Mammary epithelial cell (primary cell): ENCODE results near the gene DDX49.

Experiments
- EZH2 ChIP-seq: IDR thresholded peaks from 2 replicates; pipeline ENCODE4 v1.6.1; 2012; ENCODE audit warnings: low read length, inconsistent platforms, borderline replicate concordance
- TF ChIP-seq, protein P1 (sequence below), 2 donors: IDR thresholded peaks in 1 of 2; conservative IDR thresholded peaks in 1 of 2; 2 replicates each; pipeline ENCODE4 v1.5.1; 2011 to 2012; ENCODE audit warnings: inconsistent platforms in 2 of 2, low read length in 2 of 2, mild to moderate bottlenecking in 2 of 2, control low read depth in 1 of 2, low read depth in 1 of 2; ENCODE audit not compliant: insufficient read depth in 1 of 2; ENCODE audit errors: extremely low read depth in 1 of 2

- TF ChIP-seq, protein P1, sequence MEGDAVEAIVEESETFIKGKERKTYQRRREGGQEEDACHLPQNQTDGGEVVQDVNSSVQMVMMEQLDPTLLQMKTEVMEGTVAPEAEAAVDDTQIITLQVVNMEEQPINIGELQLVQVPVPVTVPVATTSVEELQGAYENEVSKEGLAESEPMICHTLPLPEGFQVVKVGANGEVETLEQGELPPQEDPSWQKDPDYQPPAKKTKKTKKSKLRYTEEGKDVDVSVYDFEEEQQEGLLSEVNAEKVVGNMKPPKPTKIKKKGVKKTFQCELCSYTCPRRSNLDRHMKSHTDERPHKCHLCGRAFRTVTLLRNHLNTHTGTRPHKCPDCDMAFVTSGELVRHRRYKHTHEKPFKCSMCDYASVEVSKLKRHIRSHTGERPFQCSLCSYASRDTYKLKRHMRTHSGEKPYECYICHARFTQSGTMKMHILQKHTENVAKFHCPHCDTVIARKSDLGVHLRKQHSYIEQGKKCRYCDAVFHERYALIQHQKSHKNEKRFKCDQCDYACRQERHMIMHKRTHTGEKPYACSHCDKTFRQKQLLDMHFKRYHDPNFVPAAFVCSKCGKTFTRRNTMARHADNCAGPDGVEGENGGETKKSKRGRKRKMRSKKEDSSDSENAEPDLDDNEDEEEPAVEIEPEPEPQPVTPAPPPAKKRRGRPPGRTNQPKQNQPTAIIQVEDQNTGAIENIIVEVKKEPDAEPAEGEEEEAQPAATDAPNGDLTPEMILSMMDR (conservative IDR thresholded peaks at IDR 0.05 in 1 of 2, IDR thresholded peaks at IDR 0.05 in 1 of 2; ENCODE audit: extremely low read depth in 1 of 2, insufficient read depth in 1 of 2, low read depth in 1 of 2, low read length in 2 of 2) = no peak
- peak; percentile 68 for TF ChIP-seq EZH2
These were observed 25.1 kb upstream of the DDX49 start for GRCh38 chr19:18894254-18895037.
